Measurements from ENCODE around the gene SLA2.

- TF ChIP-seq, protein P1, sequence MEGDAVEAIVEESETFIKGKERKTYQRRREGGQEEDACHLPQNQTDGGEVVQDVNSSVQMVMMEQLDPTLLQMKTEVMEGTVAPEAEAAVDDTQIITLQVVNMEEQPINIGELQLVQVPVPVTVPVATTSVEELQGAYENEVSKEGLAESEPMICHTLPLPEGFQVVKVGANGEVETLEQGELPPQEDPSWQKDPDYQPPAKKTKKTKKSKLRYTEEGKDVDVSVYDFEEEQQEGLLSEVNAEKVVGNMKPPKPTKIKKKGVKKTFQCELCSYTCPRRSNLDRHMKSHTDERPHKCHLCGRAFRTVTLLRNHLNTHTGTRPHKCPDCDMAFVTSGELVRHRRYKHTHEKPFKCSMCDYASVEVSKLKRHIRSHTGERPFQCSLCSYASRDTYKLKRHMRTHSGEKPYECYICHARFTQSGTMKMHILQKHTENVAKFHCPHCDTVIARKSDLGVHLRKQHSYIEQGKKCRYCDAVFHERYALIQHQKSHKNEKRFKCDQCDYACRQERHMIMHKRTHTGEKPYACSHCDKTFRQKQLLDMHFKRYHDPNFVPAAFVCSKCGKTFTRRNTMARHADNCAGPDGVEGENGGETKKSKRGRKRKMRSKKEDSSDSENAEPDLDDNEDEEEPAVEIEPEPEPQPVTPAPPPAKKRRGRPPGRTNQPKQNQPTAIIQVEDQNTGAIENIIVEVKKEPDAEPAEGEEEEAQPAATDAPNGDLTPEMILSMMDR (IDR thresholded peaks at IDR 0.05) = no peak
- TF ChIP-seq EZH2phosphoT487 (IDR thresholded peaks at IDR 0.05) (no peak), EZH2 (IDR thresholded peaks at IDR 0.05) (no peak)
These were observed 82.6 kb downstream of the SLA2 start for GRCh38 chr20:36563374-36563773.
